SW480 (cell line): ENCODE results near the gene RBL2.
"Not testable (repeated sequence)": the region's sequence is repeated elsewhere in the genome, so short reads cannot be mapped to it uniquely, and the experiment has no call there.

Source experiments
- DNase-seq: peaks from one replicate; pipeline ENCODE4 v3.0.0-alpha.2; 2016; ENCODE audit warnings: low spot score

Gene RBL2

DNA sequence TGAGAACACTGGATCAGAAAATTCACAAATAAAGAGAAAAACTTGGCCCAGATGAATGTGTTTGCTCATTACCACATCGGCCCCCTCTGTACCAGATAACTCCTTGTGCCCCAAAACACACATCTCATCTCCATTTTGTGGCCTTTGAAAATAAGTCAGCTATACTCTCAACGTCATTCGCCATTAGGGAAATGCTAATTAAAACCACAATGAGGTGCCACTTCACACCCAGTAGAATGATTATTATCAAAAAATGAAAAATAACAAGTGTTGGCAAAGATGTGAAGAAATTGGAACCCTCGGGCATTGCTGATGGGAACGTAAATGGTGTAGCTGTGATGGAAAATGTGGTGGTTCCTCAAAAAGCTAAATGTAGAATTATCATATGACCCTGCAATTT lies 103.4 kb downstream of the RBL2 start:
- no peak for DNase-seq

DNA sequence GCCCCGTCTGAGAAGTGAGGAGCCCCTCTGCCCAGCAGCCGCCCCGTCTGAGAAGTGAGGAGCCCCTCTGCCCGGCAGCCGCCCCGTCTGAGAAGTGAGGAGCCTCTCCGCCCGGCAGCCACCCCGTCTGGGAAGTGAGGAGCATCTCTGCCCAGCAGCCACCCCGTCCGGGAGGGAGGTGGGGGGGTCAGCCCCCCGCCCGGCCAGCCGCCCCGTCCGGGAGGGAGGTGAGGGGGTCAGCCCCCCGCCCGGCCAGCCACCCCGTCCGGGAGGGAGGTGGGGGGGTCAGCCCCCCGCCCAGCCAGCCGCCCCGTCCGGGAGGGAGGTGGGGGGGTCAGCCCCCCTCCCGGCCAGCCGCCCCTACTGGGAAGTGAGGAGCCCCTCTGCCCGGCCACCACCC lies 105.1 kb downstream of the RBL2 start:
- DNase-seq = not testable (repeated sequence)

DNA sequence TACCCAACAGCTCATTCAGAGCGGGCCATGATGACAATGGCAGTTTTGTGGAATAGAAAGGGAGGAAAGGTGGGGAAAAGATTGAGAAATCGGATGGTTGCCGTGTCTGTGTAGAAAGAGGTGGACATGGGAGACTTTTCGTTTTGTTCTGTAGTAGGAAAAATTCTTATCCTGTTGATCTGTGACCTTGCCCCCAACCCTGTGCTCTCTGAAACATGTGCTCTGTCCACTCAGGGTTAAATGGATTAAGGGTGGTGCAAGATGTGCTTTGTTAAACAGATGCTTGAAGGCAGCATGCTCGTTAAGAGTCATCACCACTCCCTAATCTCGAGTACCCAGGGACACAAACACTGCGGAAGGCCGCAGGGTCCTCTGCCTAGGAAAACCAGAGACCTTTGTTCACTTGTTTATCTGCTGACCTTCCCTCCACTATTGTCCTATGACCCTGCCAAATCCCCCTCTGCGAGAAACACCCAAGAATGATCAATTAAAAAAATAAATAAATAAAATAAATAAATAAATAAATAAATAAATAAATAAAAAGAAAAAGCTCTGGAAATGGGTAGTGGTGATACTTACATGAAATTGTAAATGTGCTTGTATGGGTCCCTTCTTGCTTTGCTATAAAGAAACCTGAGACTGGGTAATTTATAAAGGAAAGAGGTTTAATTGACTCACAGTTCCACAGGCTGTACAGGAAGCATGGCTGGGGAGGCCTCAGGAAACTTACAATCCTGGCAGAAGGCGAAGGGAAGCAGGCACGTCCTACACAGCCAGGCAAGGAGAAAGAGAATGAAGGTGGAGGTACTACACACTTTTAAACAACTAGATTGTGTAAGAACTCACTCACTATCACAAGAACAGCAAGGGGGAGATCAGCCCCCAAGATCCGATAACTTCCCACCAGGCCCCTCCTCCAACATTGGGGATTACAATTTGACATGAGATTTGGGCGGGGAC lies 105.8 kb downstream of the RBL2 start:
- not testable (repeated sequence) for DNase-seq
